Measurements from ENCODE around the gene FAM117A. TPM values are rescaled to one million over a fixed set of nuclear protein-coding genes. Genes with fewer than 3 reads are reported as not detected.

FAM117A gene, protein sequence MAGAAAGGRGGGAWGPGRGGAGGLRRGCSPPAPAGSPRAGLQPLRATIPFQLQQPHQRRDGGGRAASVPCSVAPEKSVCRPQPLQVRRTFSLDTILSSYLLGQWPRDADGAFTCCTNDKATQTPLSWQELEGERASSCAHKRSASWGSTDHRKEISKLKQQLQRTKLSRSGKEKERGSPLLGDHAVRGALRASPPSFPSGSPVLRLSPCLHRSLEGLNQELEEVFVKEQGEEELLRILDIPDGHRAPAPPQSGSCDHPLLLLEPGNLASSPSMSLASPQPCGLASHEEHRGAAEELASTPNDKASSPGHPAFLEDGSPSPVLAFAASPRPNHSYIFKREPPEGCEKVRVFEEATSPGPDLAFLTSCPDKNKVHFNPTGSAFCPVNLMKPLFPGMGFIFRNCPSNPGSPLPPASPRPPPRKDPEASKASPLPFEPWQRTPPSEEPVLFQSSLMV
- total RNA-seq = 0.96 and 3.4 TPM in 2 replicates

DNA sequence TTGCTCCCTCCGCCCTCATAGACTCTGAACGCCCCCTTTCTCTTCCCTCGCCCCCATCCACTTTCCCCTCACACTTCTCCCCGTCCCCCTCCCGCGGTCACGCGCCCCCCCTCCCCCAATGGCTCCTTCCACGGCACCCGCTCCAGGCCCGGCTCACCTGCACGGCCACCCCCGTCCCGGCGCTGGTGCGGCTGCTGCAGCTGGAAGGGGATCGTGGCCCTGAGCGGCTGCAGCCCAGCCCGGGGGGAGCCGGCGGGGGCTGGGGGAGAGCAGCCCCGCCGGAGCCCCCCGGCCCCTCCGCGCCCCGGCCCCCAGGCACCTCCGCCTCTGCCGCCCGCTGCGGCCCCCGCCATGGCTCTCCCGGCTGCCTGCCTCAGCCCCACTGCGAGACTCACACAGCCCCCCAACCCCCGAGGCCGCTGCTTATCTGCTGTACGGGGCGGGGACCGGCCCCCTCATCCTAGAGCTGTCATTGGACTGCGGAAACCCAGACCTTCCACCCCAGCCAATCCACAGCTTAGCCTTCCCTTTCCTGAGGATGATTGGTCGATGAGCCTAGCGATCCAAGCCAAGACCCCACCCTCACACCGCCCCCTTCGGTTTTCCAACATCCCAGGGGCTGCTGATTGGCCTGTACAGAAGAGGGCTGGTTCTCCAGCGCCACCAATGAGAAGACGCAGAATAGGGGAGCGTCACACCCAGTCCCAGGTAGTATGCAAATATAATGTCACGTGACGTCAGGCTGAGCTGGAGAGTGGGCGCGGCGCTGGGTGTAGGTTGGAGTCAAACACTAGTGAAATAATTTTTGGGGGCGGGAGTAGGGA is at the start of gene FAM117A:
Gene FAM117A, minus strand, starts transcription at position 397 of the 824 bp plus-strand sequence. Its CDS starts 44 bp downstream, at position 353.

DNA sequence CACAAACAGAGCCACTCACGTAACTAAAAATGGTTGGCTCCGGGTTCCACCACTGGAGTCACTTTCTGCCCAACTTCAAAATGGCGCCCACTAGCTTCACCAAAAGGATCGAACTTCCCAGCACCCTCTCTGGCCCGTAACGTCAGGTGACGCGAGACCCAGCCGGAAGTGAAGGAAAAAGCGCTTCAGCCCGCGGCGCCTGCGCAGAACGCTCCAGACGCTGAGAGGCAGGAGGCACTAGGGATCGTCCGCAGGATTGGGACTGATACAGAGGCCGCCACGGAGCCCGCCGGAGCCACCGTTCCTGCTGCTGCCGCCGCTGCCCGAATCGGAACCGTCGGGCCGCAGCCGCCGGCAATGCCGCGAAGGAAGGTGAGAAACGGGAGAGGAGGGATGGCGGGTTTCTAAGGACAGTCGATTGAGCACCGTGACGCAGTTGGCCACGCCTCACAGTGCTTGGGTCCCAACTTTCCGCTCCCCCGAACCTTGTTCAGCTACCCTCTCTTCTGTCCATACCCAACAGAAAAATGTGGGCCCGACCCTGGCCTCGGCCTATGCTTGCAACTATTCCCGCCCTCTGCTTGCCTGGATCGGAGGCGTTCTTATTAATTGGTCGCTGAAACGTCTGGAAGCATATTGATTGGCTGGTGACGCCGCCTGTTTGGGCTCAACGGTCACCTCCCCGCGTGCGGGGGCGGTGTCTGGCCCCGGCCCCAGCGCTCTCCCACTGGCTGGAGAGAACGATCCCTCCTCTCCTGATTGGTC is 24.7 kb upstream of the FAM117A start, which contains the start of gene KAT7:
Gene KAT7, plus strand, starts transcription at position 204 of the 765 bp plus-strand sequence. Its CDS starts 154 bp downstream, at position 358.

GRCh38 chr17:49707608-49708514 is 56.1 kb downstream of the FAM117A start, which contains the start of gene SLC35B1:
SLC35B1 (minus strand) TSS chr17:49707964; CDS start chr17:49707833, 131 bp downstream.

DNA sequence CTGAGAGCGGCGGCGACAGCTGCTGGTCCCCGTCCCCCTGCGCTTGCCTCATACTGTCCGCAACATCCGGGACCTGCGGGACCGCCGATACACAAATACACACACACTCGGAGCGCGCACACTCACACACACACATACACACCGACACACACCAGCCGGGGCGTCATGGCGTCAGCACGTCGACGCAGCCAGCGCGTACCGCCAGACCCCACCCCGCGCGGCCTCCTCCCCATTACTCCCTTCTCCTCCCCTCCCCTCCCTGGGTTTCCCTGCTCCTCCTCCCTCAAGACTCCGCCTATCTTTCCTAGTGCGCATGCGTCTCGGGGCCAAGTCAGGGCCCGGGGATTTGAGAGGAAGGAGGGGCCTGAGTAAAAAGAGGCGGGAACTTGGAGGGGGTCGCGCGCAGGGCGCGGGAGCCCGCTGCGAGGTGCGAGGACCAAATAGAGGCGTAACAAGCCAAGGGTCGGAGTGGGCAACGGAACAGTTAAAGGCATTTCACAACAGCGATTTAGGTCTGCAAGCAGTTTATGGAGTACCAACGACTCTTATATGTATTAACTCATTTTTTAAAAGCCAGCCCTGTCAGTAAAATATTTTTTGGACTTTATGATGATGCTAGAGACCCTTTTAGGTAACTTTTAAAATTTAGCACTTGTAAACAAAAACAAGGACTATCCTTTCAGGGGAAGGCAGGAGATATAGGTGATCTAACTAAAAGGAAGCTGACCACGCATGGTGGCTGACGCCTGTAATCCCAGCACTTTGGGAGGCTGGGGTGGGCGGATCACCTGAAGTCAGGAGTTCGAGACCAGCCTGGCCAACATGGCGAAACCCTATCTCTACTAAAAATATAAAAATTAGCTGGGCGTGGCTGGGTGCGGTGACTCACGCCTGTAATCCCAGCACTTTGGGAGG is 85.7 kb downstream of the FAM117A start, which contains the start of gene SPOP:
Gene SPOP, minus strand, starts transcription at position 165 of the 915 bp plus-strand sequence. CDS start 55,287 bp downstream, outside the sequence.

Other genes with a start within 250 kb of the FAM117A start
- 0.38 and 2.0 TPM in 2 replicates for gene NXPH3, start 188.3 kb downstream of the FAM117A start, total RNA-seq
- 68.8 and 83.8 TPM in 2 replicates for gene SPOP, start 86.0 kb downstream of the FAM117A start, total RNA-seq
- 42.0 and 72.5 TPM in 2 replicates for gene SLC35B1, start 56.2 kb downstream of the FAM117A start, total RNA-seq
- 28.6 and 29.3 TPM in 2 replicates for gene KAT7, start 24.6 kb upstream of the FAM117A start, total RNA-seq
- gene TAC4, start 83.9 kb upstream of the FAM117A start, total RNA-seq = not detected in 2 replicates
- not detected in 2 replicates for gene DLX4, start 205.1 kb upstream of the FAM117A start, total RNA-seq
- gene DLX3, start 231.1 kb upstream of the FAM117A start, total RNA-seq = 0.19 TPM in 1 of 2 replicates, not detected in the other